K562 (cell line): ENCODE data around the gene ERCC2.

Experiments used
- EZH2 ChIP-seq: IDR thresholded peaks from 2 replicates; pipeline ENCODE4 v1.6.1; 2012; ENCODE audit warnings: low read depth, mild to moderate bottlenecking, inconsistent platforms, low read length, borderline replicate concordance
- GATAD2A ChIP-seq: fragments of 450-650 bp; IDR thresholded peaks from 2 replicates; pipeline ENCODE4 v1.6.1; 2017
- JUNB ChIP-seq: fragments of 450-650 bp; formaldehyde crosslinking; conservative IDR thresholded peaks from 2 replicates; pipeline ENCODE4 v1.4.0; 2020; ENCODE audit warnings: mild to moderate bottlenecking
- JUND ChIP-seq, 2 experiments: IDR thresholded peaks; 2 replicates in 1 of 2; 3 replicates in 1 of 2; pipeline ENCODE4 v1.6.1; 2011; ENCODE audit warnings: borderline replicate concordance in 2 of 2, low read depth in 2 of 2, low read length in 2 of 2, improper control_type of control experiment in 1 of 2, missing biosample characterization in 1 of 2, missing genetic modification characterization in 1 of 2, missing genetic modification reagents in 1 of 2
- KDM2B ChIP-seq: fragments of 250-450 bp; sonication (Bioruptor Pico); IDR thresholded peaks from 2 replicates; pipeline ENCODE4 v1.8.0; 2021; ENCODE audit warnings: mild to moderate bottlenecking, moderate library complexity
- MLLT1 ChIP-seq, 2 experiments: fragments of 450-650 bp; IDR thresholded peaks; 2 replicates each; pipeline ENCODE4 v1.6.1; 2016
- MNT ChIP-seq, 2 experiments: fragments of 450-650 bp; conservative IDR thresholded peaks; 2 replicates each; pipeline ENCODE4 v1.6.1; 2017; ENCODE audit warnings: mild to moderate bottlenecking in 2 of 2, moderate library complexity in 2 of 2
- SMC3 ChIP-seq: conservative IDR thresholded peaks from 2 replicates; pipeline ENCODE4 v1.6.1; 2011; ENCODE audit warnings: low read depth, low read length, improper control_type of control experiment; ENCODE audit not compliant: insufficient read depth
- ZNF23 ChIP-seq: fragments of 250-450 bp; sonication (Bioruptor Pico); IDR thresholded peaks from 2 replicates; pipeline ENCODE4 v1.4.0; 2020; ENCODE audit warnings: mild to moderate bottlenecking
- ZNF274 ChIP-seq: IDR thresholded peaks from 2 replicates; pipeline ENCODE4 v1.6.1; 2011; ENCODE audit warnings: low read depth, mild to moderate bottlenecking, low read length, moderate library complexity, borderline replicate concordance
- TF ChIP-seq, protein P1 (sequence below), 3 experiments: IDR thresholded peaks in 2 of 3; conservative IDR thresholded peaks in 1 of 3; 2 replicates each; pipeline ENCODE4 v1.5.1; 2011 to 2012; ENCODE audit warnings: low read length in 3 of 3, mild to moderate bottlenecking in 3 of 3, control low read depth in 2 of 3, improper control_type of control experiment in 1 of 3, inconsistent platforms in 1 of 3, low read depth in 1 of 3, mixed read lengths in 1 of 3, moderate library complexity in 1 of 3; ENCODE audit not compliant: insufficient read depth in 2 of 3

GRCh38 chr19:45391871-45392665 lies 21.7 kb upstream of the ERCC2 start:
- TF ChIP-seq ZNF274 (no peak), MNT (conservative IDR thresholded peaks at IDR 0.05) (no peak), ZNF23 (no peak), GATAD2A (no peak), JUND (IDR thresholded peaks at IDR 0.05; ENCODE audit: borderline replicate concordance, low read depth, low read length) (no peak), JUND (tag; IDR thresholded peaks at IDR 0.05; ENCODE audit: borderline replicate concordance, low read depth, low read length) (no peak), MLLT1 (IDR thresholded peaks at IDR 0.05) (no peak), JUNB (CRISPR knock-in tag) (no peak), EZH2 (no peak), SMC3 (no peak), KDM2B (CRISPR knock-in tag) (no peak)
- TF ChIP-seq, protein P1, sequence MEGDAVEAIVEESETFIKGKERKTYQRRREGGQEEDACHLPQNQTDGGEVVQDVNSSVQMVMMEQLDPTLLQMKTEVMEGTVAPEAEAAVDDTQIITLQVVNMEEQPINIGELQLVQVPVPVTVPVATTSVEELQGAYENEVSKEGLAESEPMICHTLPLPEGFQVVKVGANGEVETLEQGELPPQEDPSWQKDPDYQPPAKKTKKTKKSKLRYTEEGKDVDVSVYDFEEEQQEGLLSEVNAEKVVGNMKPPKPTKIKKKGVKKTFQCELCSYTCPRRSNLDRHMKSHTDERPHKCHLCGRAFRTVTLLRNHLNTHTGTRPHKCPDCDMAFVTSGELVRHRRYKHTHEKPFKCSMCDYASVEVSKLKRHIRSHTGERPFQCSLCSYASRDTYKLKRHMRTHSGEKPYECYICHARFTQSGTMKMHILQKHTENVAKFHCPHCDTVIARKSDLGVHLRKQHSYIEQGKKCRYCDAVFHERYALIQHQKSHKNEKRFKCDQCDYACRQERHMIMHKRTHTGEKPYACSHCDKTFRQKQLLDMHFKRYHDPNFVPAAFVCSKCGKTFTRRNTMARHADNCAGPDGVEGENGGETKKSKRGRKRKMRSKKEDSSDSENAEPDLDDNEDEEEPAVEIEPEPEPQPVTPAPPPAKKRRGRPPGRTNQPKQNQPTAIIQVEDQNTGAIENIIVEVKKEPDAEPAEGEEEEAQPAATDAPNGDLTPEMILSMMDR (IDR thresholded peaks at IDR 0.05 in 2 of 3, conservative IDR thresholded peaks at IDR 0.05 in 1 of 3; ENCODE audit: insufficient read depth in 2 of 3, low read depth in 1 of 3, low read length in 3 of 3), result no peak
